Measurements from ENCODE around the gene EIF4B.

Gene EIF4B

GRCh38 chr12:53064613-53065436, 58.6 kb downstream of the EIF4B start:
- FAIRE-seq (no peak), DNase-seq (ENCODE audit: insufficient read length, low spot score) (no peak)
- TF ChIP-seq, protein P1, sequence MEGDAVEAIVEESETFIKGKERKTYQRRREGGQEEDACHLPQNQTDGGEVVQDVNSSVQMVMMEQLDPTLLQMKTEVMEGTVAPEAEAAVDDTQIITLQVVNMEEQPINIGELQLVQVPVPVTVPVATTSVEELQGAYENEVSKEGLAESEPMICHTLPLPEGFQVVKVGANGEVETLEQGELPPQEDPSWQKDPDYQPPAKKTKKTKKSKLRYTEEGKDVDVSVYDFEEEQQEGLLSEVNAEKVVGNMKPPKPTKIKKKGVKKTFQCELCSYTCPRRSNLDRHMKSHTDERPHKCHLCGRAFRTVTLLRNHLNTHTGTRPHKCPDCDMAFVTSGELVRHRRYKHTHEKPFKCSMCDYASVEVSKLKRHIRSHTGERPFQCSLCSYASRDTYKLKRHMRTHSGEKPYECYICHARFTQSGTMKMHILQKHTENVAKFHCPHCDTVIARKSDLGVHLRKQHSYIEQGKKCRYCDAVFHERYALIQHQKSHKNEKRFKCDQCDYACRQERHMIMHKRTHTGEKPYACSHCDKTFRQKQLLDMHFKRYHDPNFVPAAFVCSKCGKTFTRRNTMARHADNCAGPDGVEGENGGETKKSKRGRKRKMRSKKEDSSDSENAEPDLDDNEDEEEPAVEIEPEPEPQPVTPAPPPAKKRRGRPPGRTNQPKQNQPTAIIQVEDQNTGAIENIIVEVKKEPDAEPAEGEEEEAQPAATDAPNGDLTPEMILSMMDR (IDR thresholded peaks at IDR 0.05; ENCODE audit: insufficient read depth, missing control alignments): no peak

GRCh38 chr12:53065470-53065869, 59.2 kb downstream of the EIF4B start:
- TF ChIP-seq, protein P1 (IDR thresholded peaks at IDR 0.05; ENCODE audit: insufficient read depth, missing control alignments): no peak
- DNase-seq (ENCODE audit: insufficient read length, low spot score): no peak
- FAIRE-seq: no peak

- no peak for FAIRE-seq
- DNase-seq (ENCODE audit: insufficient read length, low spot score): peak; percentile 99
- TF ChIP-seq, protein P1 (IDR thresholded peaks at IDR 0.05; ENCODE audit: insufficient read depth, missing control alignments): peak; percentile 86
These were observed 60.0 kb downstream of the EIF4B start for GRCh38 chr12:53065975-53066931.

GRCh38 chr12:53067074-53067992, 61.1 kb downstream of the EIF4B start:
- FAIRE-seq: no peak
- TF ChIP-seq, protein P1 (IDR thresholded peaks at IDR 0.05; ENCODE audit: insufficient read depth, missing control alignments): no peak
- DNase-seq (ENCODE audit: insufficient read length, low spot score): no peak

GRCh38 chr12:53067993-53068770, 61.9 kb downstream of the EIF4B start:
- DNase-seq (ENCODE audit: insufficient read length, low spot score) (no peak), FAIRE-seq (no peak)
- TF ChIP-seq, protein P1 (IDR thresholded peaks at IDR 0.05; ENCODE audit: insufficient read depth, missing control alignments): no peak

Measured in D721Med (cell line).